Heart right ventricle (tissue), 16 donors: Measurements from ENCODE around the gene NCAPD3. TPM values are rescaled to one million over a fixed set of nuclear protein-coding genes. Genes with fewer than 3 reads are reported as not detected.

Experiments used
- ATAC-seq, 8 donors: fragments of 200-7000 bp; cut with Tn5 transposase; one replicate each; pipeline ENCODE4 v1.9.1; 2020; ENCODE audit warnings: mild to moderate bottlenecking in 8 of 8, moderate library complexity in 8 of 8, moderate number of reproducible peaks in 1 of 8
- DNase-seq, 2 donors: peaks; one replicate each; pipeline ENCODE4 v3.0.0-alpha.2; 2020
- H3K27ac ChIP-seq, 10 donors: fragments of 200-600 bp; sonication (generic) in 2 of 10; one replicate each; pipeline versions ENCODE4 v1.5.0 to v1.8.0; 2020 to 2022; ENCODE audit warnings: mild to moderate bottlenecking in 3 of 10
- H3K27me3 ChIP-seq, 7 donors: fragments of 200-600 bp; one replicate each; pipeline ENCODE4 v1.8.0; 2021 to 2022; ENCODE audit warnings: mild to moderate bottlenecking in 2 of 7
- H3K36me3 ChIP-seq, 9 donors: fragments of 200-600 bp; sonication (generic) in 1 of 9; one replicate each; pipeline versions ENCODE4 v1.5.0 to v1.8.0; 2020 to 2022; ENCODE audit warnings: mild to moderate bottlenecking in 2 of 9
- H3K4me1 ChIP-seq, 9 donors: fragments of 200-600 bp; sonication (generic) in 1 of 9; one replicate each; pipeline versions ENCODE4 v1.5.0 to v1.8.0; 2020 to 2022; ENCODE audit warnings: mild to moderate bottlenecking in 4 of 9
- H3K4me3 ChIP-seq, 10 donors: fragments of 200-600 bp; sonication (generic) in 2 of 10; one replicate each; pipeline versions ENCODE4 v1.5.0 to v1.8.0; 2020 to 2022; ENCODE audit warnings: mild to moderate bottlenecking in 7 of 10, moderate library complexity in 2 of 10
- H3K9me3 ChIP-seq, 11 donors: fragments of 200-600 bp in 10 of 11; sonication (generic) in 2 of 11; one replicate each; pipeline versions ENCODE4 v1.5.0 to v1.8.0; 2013 to 2022; ENCODE audit warnings: mild to moderate bottlenecking in 2 of 11, control low read depth in 1 of 11, moderate library complexity in 1 of 11
- WGBS, 2 donors: extraction: QIAGEN DNeasy Blood & Tissue Kit; methylation state at CpG; one replicate each; pipeline ENCODE4 v1.1.7; 2013; ENCODE audit warnings: inconsistent platforms in 1 of 2; 5-methylcytosine and 5-hydroxymethylcytosine counted together
- intact Hi-C, 10 donors: fragments of 100-400 bp; cut with DNase I; formaldehyde crosslinking; loops; one replicate each; pipeline versions ENCODE4 v1.11.1 to v1.14.2; 2022
- polyA plus RNA-seq, 2 donors: library from polyadenylated mRNA; stranded (reverse); fragments of 200-250 nt; gene quantifications; one replicate each; pipeline ENCODE4 v1.2.3, GENCODE V29; 2013
- total RNA-seq, 10 donors: library from RNA; stranded (reverse); fragmentation: NEBNext Ultra II Directional in 3 of 10; extraction: Animal tissue kit (Norgen Biotek cat#: 25700) in 3 of 10; gene quantifications; one replicate each; pipeline versions ENCODE4 v1.2.1 to v1.2.4, GENCODE V29; 2021 to 2023
- TF ChIP-seq, protein P1 (sequence below), 9 donors: fragments of 200-600 bp; sonication (generic) in 2 of 9; IDR thresholded peaks; one replicate each; pipeline versions ENCODE4 v1.5.0 to v1.8.0; 2021 to 2022; ENCODE audit warnings: antibody characterized with exemption in 9 of 9, mild to moderate bottlenecking in 5 of 9, moderate library complexity in 1 of 9
- donor health status: Arrhythmogenic right ventricular cardiomyopathy.
- donor health status: ischemic (EF 13 %, LVEDD 7.1; RV severe dilation, severe dysfunction).
- donor health status: healthy with polysubstance abuse.
- donor health status: DM: no; HTN: yes; CAD: no.
- donor health status: DM: no; HTN: no; CAD: no.
- donor health status: ischemic (EF 25% LVEDD 6.9; RV normal size, moderate dysfunction).
- donor health status: ischemic (EF 25% LVEDD 5.7; RV mildly dilated, moderate dysfunction).
- donor health status: healthy.
- donor health status: DM: yes; HTN: yes; CAD: no.
- donor health status: Ischemic cardiomyopathy.
- donor health status: ischemic (EF 35%, LVEDD 5.7; RV mildly dilated, moderate dysfunction).
- donor health status: nonischemic (EF 11% LVEDD 7.7; RV severe dilation, severe dysfunction).
- donor health status: DM: yes; HTN: yes; CAD: no.
- donor health status: PGD.
- donor health status: ischemic (EF 29% LVEDD 5.4; RV normal size, mild dysfunction).
- donor health status: nonischemic (EF 23%, LVEDD 6.1; RV moderate dilation, normal function).

Gene NCAPD3
- total and polyA plus RNA-seq, 12 donors: 4.2 to 16.7 (median 11.0) TPM

DNA sequence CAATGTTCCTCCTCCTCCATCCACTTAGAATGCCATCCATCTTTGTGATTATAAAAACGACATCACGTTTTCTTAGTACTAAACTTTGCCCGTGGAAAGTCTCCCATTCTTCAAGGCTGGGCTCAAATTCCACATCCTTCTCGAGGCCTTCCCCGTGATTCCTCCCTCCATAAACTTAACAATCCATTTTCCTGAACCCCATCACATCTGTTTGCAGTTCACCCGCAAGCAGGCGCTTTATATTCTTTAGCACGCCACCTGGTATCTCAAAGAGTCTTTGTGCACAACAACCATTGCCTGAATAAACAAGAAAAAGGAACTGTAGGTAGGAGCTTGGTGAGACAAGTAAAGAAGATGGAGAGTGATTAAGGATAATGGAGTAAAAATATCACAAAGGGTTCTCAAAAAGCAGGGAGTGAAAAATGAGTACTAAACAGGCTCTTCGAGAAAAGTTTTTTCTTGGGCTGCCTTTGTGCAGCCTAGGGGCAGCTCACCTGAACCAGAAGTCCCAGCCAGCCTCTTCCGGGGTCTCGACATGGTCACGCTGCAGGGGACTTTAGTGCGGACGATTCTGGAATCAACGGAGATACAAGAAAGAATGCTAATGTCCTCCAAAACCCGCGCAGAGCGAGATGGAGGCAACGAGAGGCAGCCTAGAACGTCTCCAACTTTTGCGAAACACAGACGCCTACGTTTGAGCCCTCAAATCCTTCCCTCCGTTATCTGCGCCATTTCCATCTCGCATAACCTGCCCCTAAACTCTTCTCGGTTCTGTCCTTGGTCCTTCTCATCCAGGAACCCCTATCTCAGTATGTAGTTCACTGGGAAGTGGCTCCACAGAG, 28.8 kb upstream of the NCAPD3 start:
- H3K36me3 ChIP-seq: peaks cover 0 to 52% (median 25%) of the 10 kb centered on the region in 9 donors
- intact Hi-C loops: loop anchor here in 5 of 10 donors (1.0 to 10.0 kb wide), 4 partner anchors 28 to 208 kb away; partner anchors contain the start of genes VPS26B (in 5 of the 5) and JAM3 (in 1 of the 5)
- 8 to 9% methylated on average over 27 of the region's 27 CpGs for WGBS, 2 donors
- H3K9me3 ChIP-seq: no peaks in the 10 kb centered on the region
- ATAC-seq (peak in 6 of 8 donors; percentile 1 to 32 (median 26)), DNase-seq (peak in 1 of 2 donors; percentile 18)
- peak overlapping the region in 9 of 10 donors; percentile 59 to 86 (median 80) for H3K27ac ChIP-seq
- peak overlapping the region; percentile 82 to 97 (median 93) for H3K4me3 ChIP-seq
- H3K27me3 ChIP-seq: no peaks in the 10 kb centered on the region
- TF ChIP-seq, protein P1, sequence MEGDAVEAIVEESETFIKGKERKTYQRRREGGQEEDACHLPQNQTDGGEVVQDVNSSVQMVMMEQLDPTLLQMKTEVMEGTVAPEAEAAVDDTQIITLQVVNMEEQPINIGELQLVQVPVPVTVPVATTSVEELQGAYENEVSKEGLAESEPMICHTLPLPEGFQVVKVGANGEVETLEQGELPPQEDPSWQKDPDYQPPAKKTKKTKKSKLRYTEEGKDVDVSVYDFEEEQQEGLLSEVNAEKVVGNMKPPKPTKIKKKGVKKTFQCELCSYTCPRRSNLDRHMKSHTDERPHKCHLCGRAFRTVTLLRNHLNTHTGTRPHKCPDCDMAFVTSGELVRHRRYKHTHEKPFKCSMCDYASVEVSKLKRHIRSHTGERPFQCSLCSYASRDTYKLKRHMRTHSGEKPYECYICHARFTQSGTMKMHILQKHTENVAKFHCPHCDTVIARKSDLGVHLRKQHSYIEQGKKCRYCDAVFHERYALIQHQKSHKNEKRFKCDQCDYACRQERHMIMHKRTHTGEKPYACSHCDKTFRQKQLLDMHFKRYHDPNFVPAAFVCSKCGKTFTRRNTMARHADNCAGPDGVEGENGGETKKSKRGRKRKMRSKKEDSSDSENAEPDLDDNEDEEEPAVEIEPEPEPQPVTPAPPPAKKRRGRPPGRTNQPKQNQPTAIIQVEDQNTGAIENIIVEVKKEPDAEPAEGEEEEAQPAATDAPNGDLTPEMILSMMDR (IDR thresholded peaks at IDR 0.05): no peak
- peaks cover 7 to 36% (median 25%) of the 10 kb centered on the region in 9 donors for H3K4me1 ChIP-seq

DNA sequence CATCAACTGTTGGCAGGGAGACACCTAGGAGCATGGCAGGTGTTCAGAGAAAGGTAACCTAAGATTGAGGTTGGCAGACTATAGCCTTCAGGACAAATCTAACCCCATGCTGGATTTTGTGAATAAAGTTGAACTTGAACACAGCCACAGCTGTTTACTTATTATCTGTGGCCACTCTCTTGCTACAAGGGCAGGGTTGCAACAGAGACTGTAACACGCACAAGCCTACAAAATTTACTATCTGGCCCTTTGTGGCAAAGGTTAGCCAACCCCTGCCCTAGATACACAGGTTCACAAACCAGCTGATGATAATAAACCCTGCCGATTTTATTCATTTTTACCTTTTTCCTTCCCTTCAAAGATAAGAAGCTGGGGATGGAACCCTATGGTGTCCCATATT, 26.9 kb upstream of the NCAPD3 start:
- Histone ChIP-seq H3K4me1 (peaks cover 7 to 36% (median 25%) of the 10 kb centered on the region in 9 donors), H3K4me3 (no peak overlapping the region), H3K36me3 (peaks cover 0 to 60% (median 42%) of the 10 kb centered on the region in 9 donors), H3K9me3 (no peaks in the 10 kb centered on the region), H3K27ac (no peak overlapping the region), H3K27me3 (no peaks in the 10 kb centered on the region)
- WGBS, 2 donors: 89 to 93% methylated on average over 2 of the region's 2 CpGs
- TF ChIP-seq, protein P1 (IDR thresholded peaks at IDR 0.05): no peak
- ATAC-seq (no peak), DNase-seq (no peak)
- intact Hi-C loops: loop anchor here in 2 of 10 donors (10.0 kb wide), 2 partner anchors 186 to 206 kb away; partner anchors contain the start of gene JAM3 (in 1 of the 2)

DNA sequence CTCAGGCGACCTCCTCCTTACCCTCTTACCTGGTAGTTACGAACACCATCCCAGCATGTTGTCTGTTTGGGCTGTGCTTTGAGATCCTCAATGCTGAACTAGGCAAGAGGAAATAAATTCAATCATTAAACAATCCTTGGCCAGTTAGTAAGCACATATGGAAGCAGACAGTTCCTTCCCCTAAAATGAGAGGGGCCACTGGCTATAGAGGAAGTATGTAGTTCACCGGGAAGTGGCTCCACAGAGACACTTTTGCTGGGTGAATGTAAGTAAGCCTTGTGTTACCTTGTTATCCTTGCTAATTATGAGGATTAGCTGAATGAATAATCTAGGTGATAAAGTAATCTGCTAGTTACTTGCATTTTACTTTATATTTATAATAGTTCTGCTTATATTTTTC, 26.5 kb upstream of the NCAPD3 start:
- ATAC-seq: no peak
- 92% methylated on average over 3 of the region's 3 CpGs for WGBS, 2 donors

DNA sequence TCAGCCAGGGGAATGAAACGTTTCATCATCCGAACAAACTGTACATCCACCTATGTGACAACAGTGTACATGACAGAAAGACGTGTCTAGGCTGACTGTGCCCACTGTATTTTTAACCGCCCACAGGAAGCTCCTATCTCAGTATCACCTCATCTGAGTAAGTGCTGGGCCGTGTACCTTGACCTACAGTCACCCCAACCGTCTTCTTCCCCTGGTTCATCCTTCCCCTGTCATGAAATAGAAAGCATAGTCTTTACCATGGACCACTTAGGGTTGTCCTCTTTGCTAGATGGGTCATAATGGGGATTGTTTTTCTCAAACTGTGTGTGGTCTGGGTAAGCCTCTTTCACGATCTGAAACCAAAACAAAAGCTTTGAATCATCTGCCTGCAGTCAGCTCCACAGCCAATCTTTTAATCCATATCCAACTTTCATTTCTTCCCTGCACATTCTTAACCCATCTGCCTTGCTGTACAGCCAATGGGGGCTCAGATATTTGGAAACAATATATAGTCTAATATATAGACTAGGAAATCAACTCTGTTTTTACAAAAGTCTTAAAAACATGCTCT, 25.2 kb upstream of the NCAPD3 start:
- 62 to 68% methylated on average over 7 of the region's 7 CpGs for WGBS, 2 donors

More for the DNA sequence above, 26.5 kb upstream of the NCAPD3 start:
- Histone ChIP-seq H3K4me3 (no peak overlapping the region), H3K4me1 (peaks cover 7 to 35% (median 25%) of the 10 kb centered on the region in 9 donors), H3K27me3 (no peaks in the 10 kb centered on the region), H3K9me3 (no peaks in the 10 kb centered on the region), H3K36me3 (peaks cover 0 to 64% (median 47%) of the 10 kb centered on the region in 9 donors), H3K27ac (no peak overlapping the region)
- intact Hi-C loops: loop anchor here in 2 of 10 donors (10.0 kb wide), 2 partner anchors 185 to 205 kb away; partner anchors contain the start of gene JAM3 (in 1 of the 2)
- TF ChIP-seq, protein P1 (IDR thresholded peaks at IDR 0.05): no peak
- DNase-seq: no peak

More for the DNA sequence above, 25.2 kb upstream of the NCAPD3 start:
- DNase-seq (no peak), ATAC-seq (no peak)
- Histone ChIP-seq H3K27me3 (no peaks in the 10 kb centered on the region), H3K4me1 (peaks cover 7 to 23% (median 14%) of the 10 kb centered on the region in 9 donors), H3K36me3 (peaks cover 0 to 77% (median 59%) of the 10 kb centered on the region in 9 donors), H3K4me3 (no peak overlapping the region), H3K27ac (no peak overlapping the region), H3K9me3 (no peaks in the 10 kb centered on the region)
- intact Hi-C loops: no loop called here
- TF ChIP-seq, protein P1 (IDR thresholded peaks at IDR 0.05): no peak
